GM12875 (cell line): Measurements from ENCODE around the gene KCNE1.
"Not testable (repeated sequence)": the region's sequence is repeated elsewhere in the genome, so short reads cannot be mapped to it uniquely, and the experiment has no call there.

Experiments used
- H3K4me3 ChIP-seq: one replicate; pipeline ENCODE4 v1.5.1; 2011; ENCODE audit warnings: low read depth, low read length, control low read depth
- TF ChIP-seq, protein P1 (sequence below): IDR thresholded peaks from 2 replicates; pipeline ENCODE4 v1.5.1; 2011; ENCODE audit warnings: low read depth, mild to moderate bottlenecking, control low read depth, inconsistent platforms, low read length, moderate library complexity, borderline replicate concordance; ENCODE audit not compliant: insufficient read depth

KCNE1 gene

GRCh38 chr21:34500191-34500590 is 11.8 kb downstream of the KCNE1 start:
- TF ChIP-seq, protein P1, sequence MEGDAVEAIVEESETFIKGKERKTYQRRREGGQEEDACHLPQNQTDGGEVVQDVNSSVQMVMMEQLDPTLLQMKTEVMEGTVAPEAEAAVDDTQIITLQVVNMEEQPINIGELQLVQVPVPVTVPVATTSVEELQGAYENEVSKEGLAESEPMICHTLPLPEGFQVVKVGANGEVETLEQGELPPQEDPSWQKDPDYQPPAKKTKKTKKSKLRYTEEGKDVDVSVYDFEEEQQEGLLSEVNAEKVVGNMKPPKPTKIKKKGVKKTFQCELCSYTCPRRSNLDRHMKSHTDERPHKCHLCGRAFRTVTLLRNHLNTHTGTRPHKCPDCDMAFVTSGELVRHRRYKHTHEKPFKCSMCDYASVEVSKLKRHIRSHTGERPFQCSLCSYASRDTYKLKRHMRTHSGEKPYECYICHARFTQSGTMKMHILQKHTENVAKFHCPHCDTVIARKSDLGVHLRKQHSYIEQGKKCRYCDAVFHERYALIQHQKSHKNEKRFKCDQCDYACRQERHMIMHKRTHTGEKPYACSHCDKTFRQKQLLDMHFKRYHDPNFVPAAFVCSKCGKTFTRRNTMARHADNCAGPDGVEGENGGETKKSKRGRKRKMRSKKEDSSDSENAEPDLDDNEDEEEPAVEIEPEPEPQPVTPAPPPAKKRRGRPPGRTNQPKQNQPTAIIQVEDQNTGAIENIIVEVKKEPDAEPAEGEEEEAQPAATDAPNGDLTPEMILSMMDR, result no peak
- H3K4me3 ChIP-seq, result no peak overlapping the region

DNA sequence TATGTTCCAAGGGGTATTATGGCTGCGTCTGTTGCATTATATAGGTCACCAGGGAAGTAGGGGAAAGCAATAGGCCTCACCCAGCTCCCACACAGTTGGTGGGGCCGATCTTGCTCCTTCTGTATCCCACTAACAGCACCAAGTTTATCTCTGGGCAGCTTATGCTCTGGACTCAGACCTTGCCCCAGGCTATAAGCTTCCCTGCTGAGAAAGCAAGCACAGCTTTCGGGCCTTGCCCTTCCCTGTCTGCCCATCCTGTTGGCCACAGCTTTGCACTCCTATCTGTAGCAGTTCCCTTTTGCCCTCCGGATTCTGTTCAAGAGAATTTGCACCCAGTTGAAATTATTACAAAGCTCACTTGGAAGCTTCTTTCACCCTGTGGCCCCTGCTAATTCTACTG is 12.9 kb downstream of the KCNE1 start:
- H3K4me3 ChIP-seq, result no peak overlapping the region
- TF ChIP-seq, protein P1, result no peak

DNA sequence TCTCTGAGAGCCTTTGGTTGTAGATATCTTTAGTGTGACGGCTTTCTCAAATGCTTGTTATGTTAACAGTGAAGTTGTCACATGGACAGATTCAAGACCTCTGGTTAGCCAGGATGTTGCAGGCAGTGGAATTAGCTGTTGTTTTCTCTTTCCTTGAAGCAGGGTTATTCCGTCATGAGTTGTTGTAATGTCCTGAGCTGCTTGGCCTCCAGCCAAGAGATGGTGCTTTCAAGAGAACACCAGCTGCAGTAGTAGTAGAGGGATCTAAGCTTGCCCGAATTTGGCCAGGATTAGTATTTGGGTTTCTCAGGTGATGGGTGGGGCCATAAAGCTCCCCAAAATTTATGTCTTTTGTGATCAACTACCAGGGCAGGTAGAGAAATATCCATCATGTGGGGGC is 13.4 kb downstream of the KCNE1 start:
- TF ChIP-seq, protein P1, result no peak
- H3K4me3 ChIP-seq, result no peak overlapping the region

GRCh38 chr21:34483854-34484253 is 28.2 kb downstream of the KCNE1 start:
- not testable (repeated sequence) for H3K4me3 ChIP-seq

- H3K4me3 ChIP-seq, result not testable (repeated sequence)
These were observed 28.6 kb downstream of the KCNE1 start for GRCh38 chr21:34483435-34483834.

- H3K4me3 ChIP-seq, result not testable (repeated sequence)
These were observed 44.7 kb downstream of the KCNE1 start for GRCh38 chr21:34467333-34467732.

DNA sequence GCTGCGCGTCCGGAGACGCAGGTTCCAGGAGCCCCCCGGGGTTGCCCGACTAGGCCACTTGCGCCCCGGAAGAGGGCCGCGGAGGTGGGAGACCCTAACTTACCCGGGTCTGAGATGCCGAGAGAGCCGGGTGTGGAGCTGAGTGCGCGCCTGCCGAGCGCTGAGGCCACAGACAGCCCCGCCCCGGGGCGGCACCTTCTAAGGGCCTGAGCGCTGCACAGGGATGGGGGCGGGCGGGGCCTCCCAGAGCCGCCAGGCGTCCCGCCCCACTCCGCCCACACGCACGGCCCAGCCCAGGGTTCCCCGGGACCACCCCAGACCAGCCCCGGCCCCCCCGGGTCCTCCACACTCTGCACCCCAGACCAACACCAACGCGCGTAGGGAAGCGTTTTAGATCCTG is 52.6 kb downstream of the KCNE1 start:
- H3K4me3 ChIP-seq, result not testable (repeated sequence)

DNA sequence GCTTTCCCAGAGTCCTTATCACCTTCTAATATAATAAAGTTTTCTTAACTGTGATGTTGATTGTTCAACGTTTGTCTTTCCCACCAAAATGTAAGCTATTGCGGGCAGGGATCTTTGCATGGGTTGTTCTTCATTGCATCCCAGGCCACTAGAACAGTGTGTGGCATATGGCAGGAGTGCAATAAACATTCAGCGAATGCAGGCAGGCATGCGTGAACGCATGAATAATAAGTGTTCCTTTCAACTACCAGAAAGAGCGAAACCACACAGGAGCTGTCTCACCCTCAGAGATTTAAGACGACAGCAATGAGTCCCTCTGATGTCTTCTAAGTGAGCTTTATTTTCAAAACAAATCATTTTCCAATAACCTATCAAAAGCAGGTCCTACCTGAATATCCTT is 53.7 kb downstream of the KCNE1 start:
- H3K4me3 ChIP-seq, result not testable (repeated sequence)

GRCh38 chr21:34456180-34456579 is 55.8 kb downstream of the KCNE1 start:
- not testable (repeated sequence) for H3K4me3 ChIP-seq

- not testable (repeated sequence) for H3K4me3 ChIP-seq
These were observed 56.4 kb downstream of the KCNE1 start for GRCh38 chr21:34455628-34456027.

DNA sequence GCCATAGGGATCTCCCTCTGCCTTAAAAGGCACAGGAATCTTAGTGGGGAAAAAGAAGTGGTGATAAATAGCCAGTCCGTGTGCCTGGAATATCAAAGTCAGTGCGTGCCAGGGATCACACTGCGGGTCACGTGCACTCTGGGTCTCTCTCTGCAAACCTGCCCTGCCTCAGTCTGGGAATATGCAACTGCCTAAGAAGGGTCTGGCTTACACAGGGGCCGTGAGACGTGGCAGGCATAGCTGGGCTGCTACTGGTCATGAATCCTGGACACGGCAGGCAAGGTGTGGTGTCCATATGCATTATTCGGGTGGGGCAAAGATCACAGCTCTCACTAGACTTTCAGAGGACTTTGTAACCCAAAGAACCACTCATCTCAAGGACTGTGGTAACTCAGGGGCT is 65.0 kb downstream of the KCNE1 start:
- H3K4me3 ChIP-seq, result not testable (repeated sequence)

GRCh38 chr21:34443486-34443885 is 68.5 kb downstream of the KCNE1 start:
- H3K4me3 ChIP-seq, result not testable (repeated sequence)

GRCh38 chr21:34429710-34430109 is 82.3 kb downstream of the KCNE1 start:
- not testable (repeated sequence) for H3K4me3 ChIP-seq

DNA sequence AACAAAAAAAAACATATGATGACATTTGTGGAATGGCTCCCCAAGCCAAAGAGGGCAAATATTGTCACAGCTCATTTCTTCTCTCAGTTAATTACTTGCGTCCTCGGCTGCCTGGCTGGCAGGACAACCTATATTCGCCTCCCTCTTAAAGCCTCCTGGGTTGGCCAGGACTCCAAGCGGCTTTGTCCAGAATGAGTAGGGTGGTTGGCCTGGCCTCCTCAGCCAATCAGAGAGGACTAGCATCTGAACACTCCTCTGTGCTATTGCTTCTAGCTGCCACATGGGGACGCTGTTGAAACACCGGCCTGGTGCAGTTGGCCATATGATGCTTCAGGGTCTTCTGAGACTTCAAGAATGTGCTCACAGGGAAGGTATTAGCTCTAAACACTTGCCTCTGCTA is 83.6 kb downstream of the KCNE1 start:
- H3K4me3 ChIP-seq, result not testable (repeated sequence)

GRCh38 chr21:34427339-34427738 is 84.7 kb downstream of the KCNE1 start:
- H3K4me3 ChIP-seq, result not testable (repeated sequence)

GRCh38 chr21:34423805-34424204 is 88.2 kb downstream of the KCNE1 start, which contains the start of gene SMIM34:
SMIM34 (minus strand) TSS chr21:34423951; CDS start chr21:34423839, 112 bp downstream.
- H3K4me3 ChIP-seq, result not testable (repeated sequence)

DNA sequence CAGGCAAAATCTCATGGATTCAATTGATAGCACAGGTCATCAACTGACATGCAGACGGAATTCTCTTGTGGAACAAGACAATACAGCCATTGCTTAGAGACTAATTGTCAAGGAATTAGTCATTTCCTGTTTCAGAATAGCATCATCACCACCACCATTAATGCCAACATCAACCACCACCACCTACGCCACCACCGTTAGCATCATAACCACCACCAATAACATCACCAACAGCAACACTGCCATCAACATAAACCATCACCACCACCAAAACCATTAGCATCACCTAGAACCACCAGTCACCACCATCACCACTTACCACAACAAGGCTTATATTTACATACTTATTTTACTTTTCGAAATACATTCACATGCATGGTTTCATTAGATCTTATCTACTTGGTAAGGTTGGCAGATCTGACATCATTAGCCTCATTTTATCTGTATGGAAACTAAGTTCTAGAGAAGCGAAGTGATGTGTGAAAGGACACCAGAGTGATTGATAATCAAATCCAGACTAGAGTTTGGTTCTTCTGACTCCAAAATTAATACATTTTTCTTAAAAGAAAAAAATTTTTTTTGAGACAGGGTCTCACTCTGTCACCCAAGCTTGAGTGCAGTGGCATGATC is 94.4 kb downstream of the KCNE1 start:
- not testable (repeated sequence) for H3K4me3 ChIP-seq

DNA sequence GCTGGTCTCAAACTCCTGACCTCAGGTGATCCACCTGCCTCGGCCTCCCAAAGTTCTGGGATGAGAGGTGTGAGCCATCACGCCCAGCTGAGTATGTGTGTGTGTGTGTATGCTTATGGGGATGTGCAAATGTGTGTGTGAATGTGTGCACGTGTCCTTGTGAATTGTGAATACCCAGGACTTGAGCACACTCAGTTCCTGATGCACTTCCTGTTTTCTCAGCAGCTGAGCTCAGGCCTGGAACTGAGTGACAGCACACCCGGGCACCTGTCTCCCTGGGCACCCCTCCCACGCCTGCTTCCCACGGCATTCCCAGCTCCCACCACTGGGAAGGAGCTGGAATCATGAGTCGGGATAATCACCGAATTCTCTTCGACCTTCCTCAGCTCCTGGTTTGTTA is 104.7 kb downstream of the KCNE1 start:
- not testable (repeated sequence) for H3K4me3 ChIP-seq
